ENCODE data around the gene PSME1.

DNA sequence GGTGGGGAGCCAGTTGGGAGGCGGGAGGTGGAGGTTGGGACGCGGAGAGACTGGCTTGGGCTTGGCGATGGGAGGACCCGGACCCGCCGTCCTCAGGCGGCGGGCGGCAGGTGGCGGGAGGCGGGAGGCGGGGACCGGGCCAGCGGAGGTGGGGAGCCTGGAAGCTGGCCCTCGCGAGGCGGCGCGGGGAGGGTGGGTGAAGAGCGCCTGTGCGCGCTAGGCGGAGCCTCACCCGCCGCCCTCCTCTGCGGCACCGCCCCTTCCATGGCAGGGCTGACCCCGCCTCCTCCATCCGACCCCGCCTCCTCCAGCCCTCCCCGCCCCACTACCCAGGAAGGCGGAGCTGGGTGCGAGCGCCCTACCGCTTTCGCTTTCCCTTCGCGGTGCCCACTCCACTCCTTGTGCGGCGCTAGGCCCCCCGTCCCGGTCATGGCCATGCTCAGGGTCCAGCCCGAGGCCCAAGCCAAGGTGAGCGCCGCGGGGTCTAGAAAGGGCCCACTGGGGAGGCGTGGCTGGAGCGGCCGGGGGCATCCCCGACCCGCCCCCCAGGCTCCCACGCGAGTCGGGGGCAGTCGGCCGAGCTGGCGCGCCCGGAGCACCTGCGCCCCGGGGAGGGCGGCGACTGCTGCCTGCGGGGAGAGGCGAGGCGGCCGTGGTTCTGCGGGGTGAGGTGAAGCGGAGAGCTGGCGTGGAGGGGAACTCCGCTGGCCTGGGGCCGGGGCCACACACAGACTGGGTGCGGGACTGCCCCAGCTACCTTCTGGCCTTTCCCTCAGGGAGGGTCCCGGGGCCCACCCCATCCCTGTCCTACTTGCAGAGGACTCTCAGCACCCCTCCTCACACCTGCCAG lies at the start of gene PSME1:
- TF ChIP-seq POLR2A (IDR thresholded peaks at IDR 0.05) = peak in 1 of 2 donors; percentile 79
- TF ChIP-seq CTCF (IDR thresholded peaks at IDR 0.05) = peak in 3 of 12 donors; percentile 21 to 26 (median 22)
